ENCODE measurements around the gene ZNF888.
"Not testable (repeated sequence)": the region's sequence is repeated elsewhere in the genome, so short reads cannot be mapped to it uniquely, and the experiment has no call there.

The ZNF888 gene

DNA sequence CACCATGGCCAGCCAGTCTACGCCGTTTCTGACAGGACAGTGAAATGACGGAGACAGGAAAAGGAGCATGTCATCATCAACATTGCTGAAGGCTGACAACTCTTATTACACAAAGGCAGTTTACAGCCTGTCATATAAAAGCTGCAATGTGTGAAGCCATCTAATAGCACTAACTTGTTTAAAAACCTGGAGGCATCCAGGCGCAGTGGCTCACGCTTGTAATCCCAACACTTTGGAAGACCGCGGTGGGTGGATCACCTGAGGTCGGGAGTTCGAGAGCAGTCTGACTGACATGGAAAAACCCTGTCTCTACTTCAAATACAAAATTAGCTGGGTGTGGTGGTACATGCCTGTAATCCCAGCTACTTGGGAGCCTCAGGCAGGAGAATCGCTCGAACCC, 55.2 kb downstream of the ZNF888 start:
- DNase-seq = not testable (repeated sequence)

DNA sequence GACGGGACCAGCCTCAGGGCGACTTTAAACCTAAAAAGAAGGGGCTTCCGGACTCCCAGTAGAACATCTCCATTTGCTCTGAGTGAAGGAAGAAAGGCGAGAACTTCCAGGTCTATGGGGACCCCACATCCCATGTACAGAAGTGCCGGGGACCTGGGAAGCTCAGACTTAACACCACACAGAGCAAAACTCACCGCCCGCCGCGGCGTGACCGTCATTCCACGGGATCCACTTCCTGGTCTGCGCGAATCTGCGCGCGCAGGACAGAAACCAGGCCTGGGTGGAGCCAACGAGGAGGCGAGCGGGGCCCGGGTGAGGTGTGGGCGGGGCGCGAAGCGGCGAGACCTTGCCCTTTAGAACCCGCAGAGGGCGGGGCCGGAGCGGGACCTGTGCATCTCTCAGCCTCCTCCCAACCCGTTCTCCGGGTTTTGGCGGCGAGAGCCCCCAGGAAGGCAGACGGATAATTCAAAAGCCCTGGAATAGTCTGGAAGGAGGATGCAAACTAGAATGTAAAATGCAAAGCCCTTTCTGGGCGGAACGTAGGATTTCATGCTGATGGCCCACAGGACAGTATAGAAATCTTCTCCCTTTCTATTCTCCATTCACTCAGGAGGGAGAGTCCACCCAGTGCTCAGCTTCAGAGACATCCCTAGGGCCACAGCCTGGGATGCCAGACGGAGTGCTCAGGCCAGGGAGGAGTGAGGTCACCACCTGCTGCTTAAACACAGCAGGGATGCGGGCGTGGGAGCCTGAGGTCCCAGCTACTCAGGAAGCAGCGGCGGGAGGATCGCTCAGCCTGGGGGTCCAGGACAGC, 65.6 kb downstream of the ZNF888 start, which contains the start of gene ZNF468:
TSS of gene ZNF468 (minus strand) at position 242 of the 814 bp plus-strand sequence. CDS start 3,347 bp downstream, outside the sequence.
- DNase-seq = peak; percentile 70 to 84 (median 78)

DNA sequence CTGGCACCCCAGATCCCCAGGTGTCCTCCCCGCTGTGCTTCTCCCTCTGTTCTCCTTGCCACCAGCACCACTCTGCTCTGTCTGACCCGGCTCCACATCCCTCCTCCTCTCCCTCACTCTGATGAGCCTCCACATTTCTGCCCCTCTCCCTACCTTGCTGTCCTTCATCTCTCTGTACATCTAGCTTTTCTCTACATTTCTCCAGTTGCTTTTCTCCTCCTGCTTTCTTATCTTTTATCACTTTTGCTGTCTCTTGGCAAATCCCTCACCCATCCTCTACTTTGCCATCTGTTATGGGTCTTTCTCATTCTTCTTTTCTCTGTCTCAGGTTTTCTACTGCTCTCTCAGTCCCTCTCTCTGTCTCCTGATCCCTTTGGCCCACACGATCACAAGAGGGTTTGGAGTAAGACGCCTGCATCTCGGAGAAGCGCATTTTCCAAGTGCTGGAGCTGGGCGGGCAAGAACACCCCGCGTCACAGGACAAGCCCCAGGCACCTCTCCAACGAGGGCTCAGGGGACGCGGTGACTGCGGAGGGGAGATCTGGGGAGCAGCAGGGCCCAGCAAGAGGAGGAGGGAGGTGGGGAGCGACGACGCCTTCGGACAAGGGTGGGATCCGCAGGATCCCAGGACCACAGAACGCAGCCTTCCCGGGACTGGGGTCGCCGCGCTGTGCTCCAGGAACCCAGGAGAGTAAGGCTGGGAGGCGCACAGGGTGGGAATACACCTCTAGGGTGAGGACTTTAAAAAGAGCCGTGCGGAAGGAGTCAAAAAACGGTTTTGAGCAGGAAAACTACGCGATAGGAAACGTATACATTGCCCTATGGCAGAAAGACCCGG, 66.5 kb downstream of the ZNF888 start:
- DNase-seq = peak in 2 of 3 experiments; percentile 11 to 13
